CD4-positive, alpha-beta T cell treated with Interleukin-17A for 1 hour (primary cell): ENCODE data around the gene USPL1.
"Not testable (repeated sequence)": the region's sequence is repeated elsewhere in the genome, so short reads cannot be mapped to it uniquely, and the experiment has no call there.

Experiments used
- DNase-seq: peaks from one replicate; pipeline ENCODE4 v3.0.0-alpha.2; 2020

USPL1 gene

GRCh38 chr13:30616927-30617314 lies 799 bp upstream of the USPL1 start:
- peak; percentile 84 for DNase-seq

- peak; percentile 11 for DNase-seq
Observed at GRCh38 chr13:30618186-30618929, 638 bp downstream of the USPL1 start.

- DNase-seq = peak; percentile 8
Observed at GRCh38 chr13:30618930-30619279, 1.2 kb downstream of the USPL1 start.

GRCh38 chr13:30619731-30620130 lies 2.0 kb downstream of the USPL1 start:
- no peak for DNase-seq

- no peak for DNase-seq
Observed at GRCh38 chr13:30620941-30621340, 3.2 kb downstream of the USPL1 start.

- DNase-seq = no peak
Observed at GRCh38 chr13:30622551-30622950, 4.8 kb downstream of the USPL1 start.

GRCh38 chr13:30623392-30623791 lies 5.7 kb downstream of the USPL1 start:
- DNase-seq = no peak

GRCh38 chr13:30624630-30625029 lies 6.9 kb downstream of the USPL1 start:
- no peak for DNase-seq

GRCh38 chr13:30629527-30629926 lies 11.8 kb downstream of the USPL1 start:
- DNase-seq = no peak

GRCh38 chr13:30633861-30634260 lies 16.1 kb downstream of the USPL1 start:
- no peak for DNase-seq

GRCh38 chr13:30634838-30635237 lies 17.1 kb downstream of the USPL1 start:
- no peak for DNase-seq

- DNase-seq = no peak
Observed at GRCh38 chr13:30638301-30638700, 20.6 kb downstream of the USPL1 start.

- no peak for DNase-seq
Observed at GRCh38 chr13:30639671-30640070, 22.0 kb downstream of the USPL1 start.

- DNase-seq = not testable (repeated sequence)
Observed at GRCh38 chr13:30641173-30641572, 23.5 kb downstream of the USPL1 start.

- no peak for DNase-seq
Observed at GRCh38 chr13:30645629-30646028, 27.9 kb downstream of the USPL1 start.

GRCh38 chr13:30647420-30647819 lies 29.7 kb downstream of the USPL1 start:
- no peak for DNase-seq

GRCh38 chr13:30647824-30648521 lies 30.3 kb downstream of the USPL1 start:
- DNase-seq = no peak

- DNase-seq = no peak
Observed at GRCh38 chr13:30648522-30649012, 30.8 kb downstream of the USPL1 start.

- DNase-seq = not testable (repeated sequence)
Observed at GRCh38 chr13:30651648-30652047, 33.9 kb downstream of the USPL1 start.

- no peak for DNase-seq
Observed at GRCh38 chr13:30652746-30653386, 35.1 kb downstream of the USPL1 start.

- peak; percentile 58 for DNase-seq
Observed at GRCh38 chr13:30654430-30654829, 36.7 kb downstream of the USPL1 start.

GRCh38 chr13:30656178-30656577 lies 38.5 kb downstream of the USPL1 start:
- no peak for DNase-seq

GRCh38 chr13:30659980-30660379 lies 42.3 kb downstream of the USPL1 start:
- no peak for DNase-seq

- no peak for DNase-seq
Observed at GRCh38 chr13:30660796-30661195, 43.1 kb downstream of the USPL1 start.
